Measurements from ENCODE around the gene KLHL25. TPM values are rescaled to one million over a fixed set of nuclear protein-coding genes. Genes with fewer than 3 reads are reported as not detected.
A peak's percentile ranks its signal among the peaks of the same experiment; 100 is the strongest.

Gene KLHL25
- polyA plus RNA-seq, 1 experiment, result 4.5 TPM

GRCh38 chr15:85727068-85727467, 67.7 kb downstream of the KLHL25 start:
- H3K27me3 ChIP-seq (ENCODE audit: control insufficient read depth, insufficient read depth, low read length), result no peaks in the 10 kb centered on the region
- ChIA-PET CTCF (interaction anchor here (0.7 to 2.8 kb wide), 4 partner anchors 104 to 430 kb away, joined by 3 to 13 read pairs (median 7); no protein-coding TSS in a partner anchor), POLR2A (no interaction called here)
- H3K4me3 ChIP-seq (ENCODE audit: low read depth, low read length), result no peak overlapping the region
- TF ChIP-seq CTCF (IDR thresholded peaks at IDR 0.05; ENCODE audit: insufficient read depth, low read depth, low read length), result no peak
- no peak for DNase-seq (ENCODE audit: low read depth)
- H3K36me3 ChIP-seq (ENCODE audit: control insufficient read depth, insufficient read depth, low read length), result peaks cover 4% of the 10 kb centered on the region; the same call in 1 of the 2 replicates

- no peaks in the 10 kb centered on the region for H3K27me3 ChIP-seq (ENCODE audit: control insufficient read depth, insufficient read depth, low read length)
- peak; percentile 41 for DNase-seq (ENCODE audit: low read depth)
- H3K36me3 ChIP-seq (ENCODE audit: control insufficient read depth, insufficient read depth, low read length), result peaks cover 4% of the 10 kb centered on the region; the same call in 1 of the 2 replicates
- POLR2A ChIA-PET, result no interaction called here
- CTCF ChIA-PET, result interaction anchor here (0.7 to 2.8 kb wide), 4 partner anchors 105 to 429 kb away, joined by 3 to 13 read pairs (median 7); no protein-coding TSS in a partner anchor
- H3K4me3 ChIP-seq (ENCODE audit: low read depth, low read length), result no peak overlapping the region
- no peak for TF ChIP-seq CTCF (IDR thresholded peaks at IDR 0.05; ENCODE audit: insufficient read depth, low read depth, low read length)
These were observed 68.3 kb downstream of the KLHL25 start for GRCh38 chr15:85726454-85726853.

- Histone ChIP-seq H3K27me3 (ENCODE audit: control insufficient read depth, insufficient read depth, low read length) (no peaks in the 10 kb centered on the region), H3K36me3 (ENCODE audit: control insufficient read depth, insufficient read depth, low read length) (peaks cover 4% of the 10 kb centered on the region; the same call in 1 of the 2 replicates), H3K4me3 (ENCODE audit: low read depth, low read length) (no peak overlapping the region)
- no peak for TF ChIP-seq CTCF (IDR thresholded peaks at IDR 0.05; ENCODE audit: insufficient read depth, low read depth, low read length)
- CTCF ChIA-PET, result interaction anchor here (0.6 to 2.8 kb wide), 6 partner anchors 34 to 429 kb away, joined by 3 to 13 read pairs (median 6); no protein-coding TSS in a partner anchor
- POLR2A ChIA-PET, result no interaction called here
- no peak for DNase-seq (ENCODE audit: low read depth)
These were observed 69.2 kb downstream of the KLHL25 start for GRCh38 chr15:85725564-85725963.

GRCh38 chr15:85725019-85725418, 69.7 kb downstream of the KLHL25 start:
- ChIA-PET POLR2A (no interaction called here), CTCF (interaction anchor here (0.6 to 2.8 kb wide), 6 partner anchors 12 to 428 kb away, joined by 3 to 13 read pairs (median 6); no protein-coding TSS in a partner anchor)
- Histone ChIP-seq H3K4me3 (ENCODE audit: low read depth, low read length) (no peak overlapping the region), H3K36me3 (ENCODE audit: control insufficient read depth, insufficient read depth, low read length) (peaks cover 4% of the 10 kb centered on the region; the same call in 1 of the 2 replicates), H3K27me3 (ENCODE audit: control insufficient read depth, insufficient read depth, low read length) (no peaks in the 10 kb centered on the region)
- no peak for DNase-seq (ENCODE audit: low read depth)
- TF ChIP-seq CTCF (IDR thresholded peaks at IDR 0.05; ENCODE audit: insufficient read depth, low read depth, low read length), result no peak

- H3K4me3 ChIP-seq (ENCODE audit: low read depth, low read length), result no peak overlapping the region
- no peak for TF ChIP-seq CTCF (IDR thresholded peaks at IDR 0.05; ENCODE audit: insufficient read depth, low read depth, low read length)
- DNase-seq (ENCODE audit: low read depth), result no peak
- H3K27me3 ChIP-seq (ENCODE audit: control insufficient read depth, insufficient read depth, low read length), result no peaks in the 10 kb centered on the region
- CTCF ChIA-PET, result interaction anchor here (1.3 to 2.8 kb wide), 4 partner anchors 12 to 427 kb away, joined by 3 to 10 read pairs (median 6); no protein-coding TSS in a partner anchor
- POLR2A ChIA-PET, result no interaction called here
- H3K36me3 ChIP-seq (ENCODE audit: control insufficient read depth, insufficient read depth, low read length), result peaks cover 6% of the 10 kb centered on the region; the same call in 1 of the 2 replicates
These were observed 70.5 kb downstream of the KLHL25 start for GRCh38 chr15:85723960-85724945.
